GM18873 (cell line): ENCODE results near the gene SCN1A.
"Not testable (repeated sequence)": the region's sequence is repeated elsewhere in the genome, so short reads cannot be mapped to it uniquely, and the experiment has no call there.

Experiments used
- ATAC-seq: cut with Tn5 transposase; IDR thresholded peaks from one replicate; pipeline ENCODE4 v1.9.1; 2021; ENCODE audit warnings: mild to moderate bottlenecking, moderate library complexity, moderate number of reproducible peaks; ENCODE audit not compliant: unreplicated experiment, low FRiP score

The SCN1A gene

DNA sequence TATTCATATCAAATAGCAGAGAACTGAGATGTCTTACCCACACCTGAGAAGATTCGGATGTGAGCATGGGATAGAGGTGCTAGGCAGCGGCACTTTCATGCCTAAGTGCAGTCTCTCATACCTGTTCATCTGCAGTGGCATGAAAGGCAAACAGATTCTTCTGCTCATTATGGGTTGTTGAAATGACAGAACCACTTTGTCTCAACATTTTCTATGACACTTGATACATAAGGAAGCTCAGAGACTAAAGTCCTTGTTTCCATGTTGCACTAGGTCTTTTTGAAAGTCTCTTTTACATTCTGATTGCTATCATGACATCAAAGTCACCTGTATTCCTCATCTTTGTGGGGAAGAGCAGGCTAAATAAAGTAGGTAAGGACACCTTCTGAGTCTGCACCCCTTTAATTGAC, 8.0 kb upstream of the SCN1A start:
- no peak for ATAC-seq

DNA sequence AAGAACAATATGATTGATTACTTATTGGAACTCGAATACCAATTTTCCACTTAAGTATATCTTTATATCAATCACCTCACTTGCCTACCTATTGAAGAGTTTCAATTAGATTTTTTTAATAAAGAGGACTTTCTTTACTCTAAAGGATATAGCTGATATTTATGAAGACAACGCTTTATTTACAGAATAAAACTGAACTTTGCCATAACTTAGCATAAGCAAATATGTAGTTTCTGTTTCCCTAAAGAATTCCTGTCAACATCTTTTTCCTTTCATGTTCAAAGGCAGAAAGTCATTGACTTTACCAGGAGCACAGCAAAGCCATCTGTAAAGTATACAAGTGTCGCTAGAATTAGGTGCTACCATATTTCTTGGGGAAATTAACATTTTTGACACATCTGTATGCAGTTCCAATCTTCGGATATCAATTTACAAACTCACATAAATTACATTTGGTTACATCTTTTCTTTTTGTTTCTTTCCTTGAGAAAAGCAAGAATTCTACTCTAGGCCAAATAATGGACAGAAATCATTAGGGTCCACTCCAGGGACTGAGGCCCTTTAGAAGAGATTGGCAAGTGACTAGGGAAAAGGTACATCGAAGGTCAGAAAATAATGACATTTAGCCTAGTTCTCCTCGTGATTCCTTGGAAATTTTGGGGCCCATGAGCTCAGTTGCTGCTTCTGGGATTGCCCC, 7.5 kb upstream of the SCN1A start:
- ATAC-seq = no peak

DNA sequence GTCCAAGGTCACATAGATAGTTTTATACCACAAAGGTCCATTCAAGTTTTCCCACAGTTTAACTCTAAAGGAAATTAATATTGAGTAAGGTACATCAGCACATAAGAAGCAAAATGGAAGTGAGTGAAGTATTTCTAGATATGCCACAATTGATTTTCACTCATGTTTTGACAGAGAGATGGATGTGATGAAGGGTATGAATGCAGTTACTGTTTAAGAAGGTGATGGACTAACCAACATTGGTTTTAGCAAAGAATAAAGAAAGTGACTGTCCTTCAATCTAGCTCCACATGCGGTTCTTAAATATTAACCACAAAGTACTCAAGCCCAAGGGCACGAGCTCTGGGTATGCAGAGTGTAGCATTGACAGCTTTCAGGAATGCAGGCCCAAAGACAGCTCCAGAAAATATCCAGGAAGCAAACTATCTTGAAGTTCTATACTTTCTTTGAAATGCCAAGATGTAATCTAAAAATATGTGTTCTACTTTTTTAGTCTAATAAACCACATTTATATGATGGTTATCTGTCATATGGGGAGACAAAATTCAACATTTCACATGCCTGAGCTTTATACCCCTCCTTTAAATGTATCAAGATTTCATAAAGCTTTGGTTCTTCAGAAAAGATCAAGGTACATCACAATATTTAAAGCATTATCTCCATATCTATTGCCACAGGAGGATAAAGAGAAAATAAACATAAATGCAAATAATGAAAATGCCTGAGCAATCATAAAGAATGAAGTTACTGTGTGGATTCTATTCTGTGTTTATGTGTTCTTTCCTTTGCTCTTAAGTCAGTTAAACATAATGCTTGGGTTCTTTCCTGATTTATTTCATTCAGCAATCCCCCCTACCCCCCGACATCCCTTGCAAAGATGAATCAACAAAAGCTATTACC, 6.7 kb upstream of the SCN1A start:
- no peak for ATAC-seq

DNA sequence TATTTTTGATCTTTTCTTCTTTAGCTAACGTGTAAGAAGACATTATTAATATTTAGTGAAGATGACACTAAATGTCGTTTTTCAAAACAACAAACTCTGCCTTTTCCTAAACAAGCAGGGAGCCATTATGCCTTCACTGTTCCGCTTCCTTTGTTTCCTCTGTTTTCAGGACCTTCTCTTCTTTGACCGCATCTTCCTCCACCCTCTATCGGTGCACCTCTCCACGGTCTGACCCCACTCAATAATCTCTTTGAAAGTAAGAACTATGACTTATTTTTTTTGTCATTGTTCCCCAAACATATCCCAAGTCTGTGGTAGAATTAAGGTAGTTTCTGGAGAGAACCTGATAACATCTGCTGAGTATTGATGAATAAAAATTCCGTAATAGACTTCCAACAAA, 5.8 kb upstream of the SCN1A start:
- ATAC-seq = no peak

DNA sequence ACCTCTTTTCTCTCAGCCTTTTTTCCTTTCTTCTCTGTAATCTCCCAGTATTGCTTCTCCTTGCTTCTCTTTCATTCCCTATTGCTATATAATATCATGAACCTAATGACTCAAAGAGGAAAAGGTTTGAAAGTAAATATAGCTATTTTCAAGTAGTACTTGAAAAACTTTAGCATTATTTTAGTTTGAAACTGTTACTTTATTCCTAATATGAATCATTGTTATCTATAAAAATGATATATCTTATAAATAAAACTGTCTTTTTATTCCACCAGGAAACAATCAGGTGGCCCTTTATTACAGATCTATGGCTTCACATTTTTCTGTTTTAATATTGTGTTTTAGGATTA, 311 bp upstream of the SCN1A start:
- ATAC-seq = no peak

DNA sequence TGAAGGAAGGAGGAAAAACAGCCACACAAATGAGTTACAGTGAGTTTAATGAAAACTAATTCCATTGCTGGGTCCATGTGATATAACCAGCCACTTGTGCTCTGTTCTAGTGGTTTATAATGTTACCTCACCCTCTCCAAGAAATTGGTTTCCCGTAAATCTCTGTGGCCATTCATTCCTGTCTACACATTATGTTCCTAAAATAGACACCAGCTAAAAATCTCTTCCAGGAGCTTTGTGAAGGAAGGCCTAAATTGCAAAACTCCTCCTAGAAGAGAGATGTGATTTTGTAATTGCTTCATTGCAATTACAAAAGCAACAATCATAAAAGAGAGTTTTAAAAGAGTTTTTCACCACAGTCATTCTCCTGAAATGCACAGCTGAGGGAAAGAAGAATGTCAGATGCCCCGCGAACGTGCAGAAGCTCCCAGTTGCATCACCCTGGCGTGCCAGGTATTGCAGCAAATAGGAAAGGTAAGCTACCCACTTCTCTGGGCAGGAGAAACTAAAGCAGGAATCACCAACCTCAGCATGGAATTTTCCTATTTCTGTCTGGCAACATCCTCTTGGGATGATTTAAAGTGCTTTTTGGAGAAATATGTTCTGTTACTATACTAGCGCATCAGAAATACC, 1.7 kb downstream of the SCN1A start:
- ATAC-seq = no peak

DNA sequence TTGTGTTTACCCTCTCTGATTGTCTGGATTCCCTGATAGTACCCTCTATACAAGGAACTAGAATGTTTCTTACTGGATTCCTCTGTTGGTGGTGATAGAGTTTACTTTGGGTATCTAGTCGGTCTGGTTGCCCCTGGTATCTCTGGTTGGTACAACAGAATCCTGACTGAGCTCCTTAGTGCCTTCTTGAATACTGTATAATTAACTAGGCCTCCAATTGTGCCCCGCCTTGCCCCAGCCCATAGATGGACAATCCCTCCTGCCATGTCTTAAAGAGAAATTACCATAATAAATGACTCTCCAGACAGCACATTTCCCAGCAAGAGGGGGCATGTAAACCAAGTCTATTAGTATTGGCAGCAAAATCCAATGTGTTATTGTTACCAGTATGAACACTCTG, 2.3 kb downstream of the SCN1A start:
- ATAC-seq = no peak

DNA sequence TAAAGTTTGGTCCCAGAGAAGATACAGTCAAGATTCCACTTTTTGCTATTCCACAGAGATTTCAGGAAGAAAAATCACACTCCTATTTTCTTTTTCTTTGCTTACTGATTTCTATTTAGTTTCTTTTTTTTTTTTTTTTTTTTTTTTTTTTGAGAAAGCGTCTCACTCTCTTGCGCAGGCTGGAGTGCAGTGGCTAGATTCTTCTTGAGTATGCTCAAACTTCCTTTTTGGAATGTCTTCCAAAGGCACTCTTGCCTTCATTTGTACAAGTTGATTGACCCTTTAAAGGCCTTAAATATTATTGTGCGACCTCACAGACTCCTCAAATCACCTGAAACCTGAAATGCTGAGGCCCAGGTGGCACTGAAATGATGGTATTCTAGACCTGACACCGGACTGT, 9.6 kb downstream of the SCN1A start:
- ATAC-seq = no peak

DNA sequence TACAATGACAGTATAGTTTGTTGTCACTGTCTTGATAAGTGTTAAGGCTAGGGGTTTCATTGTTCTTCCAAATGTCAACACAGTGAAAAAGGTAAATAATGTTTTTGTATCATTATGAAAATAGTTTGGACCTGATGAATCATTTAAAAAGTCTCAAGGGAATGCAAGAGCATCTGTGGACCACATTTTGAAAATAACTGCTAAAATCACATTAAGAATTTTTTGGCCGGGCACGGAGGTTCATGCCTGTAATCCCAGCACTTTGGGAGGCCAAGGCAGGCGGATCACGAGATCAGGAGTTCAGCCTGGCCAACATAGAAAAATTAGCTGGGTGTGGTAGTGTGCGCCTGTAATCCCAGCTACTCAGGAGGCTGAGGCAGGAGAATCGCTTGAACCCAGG, 10.3 kb downstream of the SCN1A start:
- no peak for ATAC-seq

DNA sequence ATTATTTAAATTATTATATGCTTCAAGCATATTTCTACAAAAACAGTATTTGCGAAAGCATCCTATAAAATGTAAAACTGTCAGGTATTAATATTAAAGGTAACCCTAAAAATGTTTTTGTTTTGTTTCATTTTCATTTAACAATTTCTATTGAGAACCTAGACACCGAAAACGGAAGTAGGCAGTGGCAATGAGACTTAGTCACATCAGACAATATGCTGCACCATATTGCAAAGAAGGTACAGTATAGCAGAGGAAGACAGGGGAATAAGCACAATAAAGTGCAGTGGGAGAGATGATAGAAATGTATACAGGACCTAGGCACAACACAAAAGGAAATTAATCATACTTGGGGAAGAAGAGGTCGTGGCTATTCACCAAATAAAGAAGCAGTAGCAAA, 12.2 kb downstream of the SCN1A start:
- ATAC-seq = no peak

DNA sequence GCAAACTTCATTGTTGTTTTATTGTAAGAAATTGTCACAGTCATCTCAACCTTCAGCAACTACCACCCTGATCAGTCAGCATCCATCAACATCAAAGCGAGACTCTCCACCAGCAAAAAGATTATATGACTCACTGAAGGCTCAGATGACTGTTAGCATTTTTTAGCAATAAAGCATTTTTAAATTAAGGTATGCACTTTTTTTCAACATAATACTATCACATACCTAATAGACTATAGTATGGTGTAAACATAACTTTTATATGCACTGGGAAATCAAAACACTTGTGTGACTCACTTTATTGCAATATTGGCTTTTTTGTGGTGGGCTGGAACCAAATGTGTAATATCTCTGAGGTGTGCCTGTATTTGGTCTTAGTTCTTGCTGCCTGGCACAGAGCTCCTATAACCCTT, 15.6 kb downstream of the SCN1A start:
- no peak for ATAC-seq

DNA sequence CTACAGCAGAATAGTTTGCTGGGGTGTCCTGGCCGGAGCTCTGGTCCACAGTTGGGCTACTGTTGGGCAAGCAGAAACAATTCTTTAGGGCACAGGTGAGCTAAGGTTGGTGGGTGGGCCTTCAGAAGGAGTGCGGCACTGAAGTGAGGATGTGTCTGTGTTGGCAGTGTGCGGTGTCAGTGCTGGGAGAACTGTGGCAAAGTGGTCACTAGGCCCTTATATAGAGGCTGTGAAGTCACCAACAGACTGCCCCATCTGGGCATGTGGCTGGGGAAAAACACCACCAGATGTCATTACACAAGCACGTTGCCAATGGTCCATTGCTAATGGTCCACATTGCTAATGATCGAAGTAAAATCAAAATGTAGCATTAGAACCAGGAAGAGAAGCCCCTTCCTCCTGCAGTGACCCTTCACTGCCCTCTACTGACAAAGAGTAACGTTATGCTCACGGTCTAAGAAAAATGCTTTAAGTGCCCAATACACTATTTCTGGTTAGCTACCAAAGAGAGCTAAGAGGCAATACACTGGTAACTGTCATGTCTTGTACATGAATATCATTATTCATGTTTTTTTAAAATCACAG, 21.3 kb downstream of the SCN1A start:
- no peak for ATAC-seq

DNA sequence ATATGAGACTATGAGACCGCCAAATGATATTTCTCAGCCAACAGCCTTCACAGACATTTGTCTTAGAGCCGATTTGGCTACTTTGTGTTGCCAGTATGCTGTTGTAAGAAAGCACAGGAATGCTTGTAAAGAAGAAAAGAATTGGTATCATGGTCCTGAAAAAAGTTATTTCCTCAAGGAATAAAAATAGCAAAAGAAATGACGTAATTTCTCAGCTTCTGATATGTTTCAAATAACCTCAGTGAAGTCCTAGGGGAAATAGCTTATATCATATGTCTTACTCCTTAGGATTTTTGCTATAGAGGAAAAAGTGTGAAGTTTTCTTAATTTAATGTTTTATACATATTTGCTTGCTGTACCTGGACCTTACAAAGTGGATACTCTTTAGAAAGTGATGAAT, 23.0 kb downstream of the SCN1A start:
- no peak for ATAC-seq

DNA sequence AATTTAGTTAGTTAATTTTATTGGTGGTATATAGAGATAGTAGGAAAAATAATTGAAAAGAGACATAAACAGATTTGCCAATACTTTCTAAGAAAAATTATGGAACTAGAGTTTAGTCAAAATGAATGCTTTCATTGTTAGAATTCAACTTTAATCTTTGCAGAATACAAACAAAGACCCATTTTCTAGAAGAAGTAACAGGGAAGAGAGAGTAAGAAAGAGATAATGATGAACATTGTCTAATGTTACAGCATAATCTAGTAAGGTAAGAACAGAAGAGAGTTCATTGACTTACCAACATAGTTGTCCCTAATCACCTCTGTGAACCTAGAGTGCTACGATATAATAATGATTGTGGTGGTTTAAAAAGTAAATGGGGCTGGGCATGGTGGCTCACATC, 23.7 kb downstream of the SCN1A start:
- ATAC-seq = no peak

DNA sequence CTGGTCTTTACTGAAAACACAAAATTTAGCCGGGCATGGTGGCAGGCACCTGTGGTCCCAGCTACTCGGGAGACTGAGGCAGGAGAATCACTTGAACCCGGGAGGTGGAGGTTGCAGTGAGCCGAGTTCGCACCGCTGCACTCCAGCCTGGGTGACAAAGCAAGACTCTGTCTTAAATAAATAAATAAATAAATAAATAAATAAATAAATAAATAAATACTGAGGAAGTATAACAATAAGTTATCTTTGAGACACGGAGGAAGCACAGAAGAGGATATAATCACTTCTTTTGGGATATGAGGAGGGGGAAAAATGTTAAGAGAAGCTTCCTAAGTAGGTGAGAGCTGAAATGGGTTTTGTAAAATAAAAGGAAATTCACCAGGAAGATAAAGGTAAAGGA, 24.5 kb downstream of the SCN1A start:
- ATAC-seq = not testable (repeated sequence)

DNA sequence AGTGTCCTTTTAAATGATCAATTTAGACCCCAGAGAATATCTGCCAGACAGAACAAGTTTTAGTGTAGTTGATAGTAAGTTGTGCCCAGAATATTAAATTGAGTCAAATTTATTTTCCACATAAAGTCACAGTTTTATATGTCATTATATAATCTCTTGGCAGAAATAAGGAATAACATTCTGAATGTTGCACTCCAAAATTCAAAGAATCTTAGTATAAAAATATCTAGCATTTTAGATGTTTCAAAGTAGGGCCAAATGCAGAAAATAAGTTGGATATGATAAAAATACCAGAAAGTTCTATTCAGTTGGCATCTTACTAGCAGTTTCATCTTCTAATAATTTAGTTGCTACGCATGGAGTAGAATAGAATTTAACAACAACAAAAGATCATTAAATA, 33.5 kb downstream of the SCN1A start:
- no peak for ATAC-seq

DNA sequence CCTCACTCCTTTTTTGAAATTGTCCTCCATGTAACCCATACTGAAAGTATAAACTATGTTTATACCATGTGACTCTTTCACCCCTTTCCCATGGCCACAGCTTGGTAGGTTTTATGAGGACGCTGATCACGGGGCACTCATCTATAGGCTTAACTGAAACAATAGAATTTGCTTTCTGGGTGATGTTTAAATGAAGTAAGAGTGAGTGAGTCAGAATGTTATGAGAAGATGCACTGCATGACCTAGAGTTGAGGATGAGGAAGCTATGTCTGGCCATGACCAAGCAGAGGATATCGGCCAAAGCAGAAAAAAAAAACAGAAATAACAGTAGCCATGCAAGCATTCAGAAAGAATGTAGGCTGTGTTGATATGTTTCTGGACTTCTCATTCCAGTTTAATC, 34.9 kb downstream of the SCN1A start:
- no peak for ATAC-seq

DNA sequence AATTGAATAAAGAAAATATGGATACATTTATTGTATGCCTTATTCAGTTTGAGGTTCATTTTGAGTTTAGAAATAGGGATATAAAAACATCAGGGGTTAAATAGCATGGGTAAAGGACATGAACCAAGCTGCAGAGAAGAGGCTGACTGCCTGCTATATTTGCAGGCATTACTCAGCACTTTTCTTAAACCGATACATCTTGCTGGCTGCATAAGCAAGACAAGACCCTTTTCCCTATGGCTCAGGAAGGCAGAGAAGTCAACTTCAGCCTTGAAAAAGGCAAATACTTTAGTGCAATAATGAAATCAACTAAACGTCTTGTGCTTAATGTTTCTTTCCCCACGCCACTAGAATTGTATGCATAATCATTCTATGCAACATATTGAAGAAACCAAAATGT, 36.4 kb downstream of the SCN1A start:
- ATAC-seq = no peak

DNA sequence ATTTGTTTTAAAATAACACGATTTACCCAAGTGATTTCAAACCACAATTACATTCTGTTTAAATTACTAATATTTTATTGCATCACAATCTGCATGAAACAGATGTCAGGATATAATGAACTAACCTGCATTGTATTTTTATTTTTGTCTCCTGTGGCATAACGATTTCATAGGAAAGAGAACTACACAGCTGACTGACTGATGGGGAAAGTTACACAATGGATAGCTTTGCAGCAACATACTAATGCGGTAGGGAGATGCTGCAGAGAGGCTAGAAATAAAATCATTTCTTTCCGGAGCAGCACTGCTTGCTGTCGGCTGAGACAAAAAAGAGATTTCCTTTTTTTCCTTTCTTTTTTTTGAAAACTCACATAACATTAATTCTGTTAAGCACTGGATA, 36.9 kb downstream of the SCN1A start:
- no peak for ATAC-seq

DNA sequence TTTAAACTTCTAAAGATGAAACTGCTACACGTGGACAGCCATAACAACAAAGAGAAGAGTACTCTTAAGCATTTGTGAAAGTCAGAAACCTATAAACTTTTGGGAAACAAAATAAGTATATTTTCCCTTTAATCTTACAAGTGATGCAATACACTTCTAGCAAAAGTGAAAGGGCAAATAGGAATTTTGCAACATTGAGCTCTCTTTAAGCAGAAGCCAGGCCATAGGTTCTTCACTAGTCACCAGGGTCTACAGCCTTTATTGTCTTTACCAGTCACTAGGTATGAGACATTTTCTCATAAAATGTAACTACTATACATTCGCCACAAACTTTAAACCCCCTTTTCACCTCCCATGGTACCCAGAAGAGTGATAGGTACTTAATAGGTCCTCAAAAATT, 37.5 kb downstream of the SCN1A start:
- ATAC-seq = no peak

DNA sequence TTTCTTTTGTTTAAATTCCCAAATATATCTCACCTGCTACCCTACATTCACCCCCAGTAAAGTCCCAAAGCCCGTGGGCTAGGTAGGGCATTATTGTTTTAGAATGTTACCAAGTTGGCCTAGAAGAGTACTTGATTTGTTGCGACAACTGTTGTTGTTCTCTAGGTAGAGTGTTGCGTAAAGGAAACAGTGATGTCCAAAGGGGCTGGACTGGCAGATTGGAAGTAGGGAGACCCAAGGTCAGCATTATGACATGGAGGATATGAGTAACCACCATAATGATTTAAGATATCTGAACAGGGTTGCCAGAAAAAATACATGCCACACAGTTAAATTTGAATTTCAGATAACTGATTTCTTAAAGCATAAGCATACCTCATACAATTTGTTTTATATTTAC, 39.2 kb downstream of the SCN1A start:
- ATAC-seq = no peak
